WTC11 (cell line): ENCODE results near the gene RNF212. TPM values are rescaled to one million over a fixed set of nuclear protein-coding genes. Genes with fewer than 3 reads are reported as not detected.

Experiments used
- ATAC-seq: fragments of 200-7000 bp; cut with Tn5 transposase; 2 replicates; pipeline ENCODE4 v1.10.0; 2021; ENCODE audit warnings: mild to moderate bottlenecking, moderate library complexity
- CTCF ChIA-PET: fragments of 300-600 bp; sonication (Branson Sonifier 250); formaldehyde crosslinking; loops from one replicate; lab custom pipeline; 2021; ENCODE audit warnings: antibody characterized with exemption; lab: Charles Lee
- POLR2A ChIA-PET: fragments of 350-600 bp; sonication (Branson Sonifier 250); formaldehyde crosslinking; loops from one replicate; lab custom pipeline; 2021; ENCODE audit warnings: antibody characterized with exemption; lab: Charles Lee
- DNase-seq: peaks from one replicate; pipeline ENCODE4 v3.0.0; 2021; ENCODE audit warnings: low spot score
- H3K27ac Mint-ChIP-seq: 2 replicates; pipeline ENCODE4 v1.8.0; 2021; ENCODE audit warnings: mixed read lengths
- H3K27me3 Mint-ChIP-seq: 2 replicates; pipeline ENCODE4 v1.8.0; 2021; ENCODE audit warnings: low read depth, mild to moderate bottlenecking, moderate library complexity, mixed read lengths
- H3K36me3 Mint-ChIP-seq: 2 replicates; pipeline ENCODE4 v1.8.0; 2021; ENCODE audit warnings: mixed read lengths
- H3K4me1 Mint-ChIP-seq: 2 replicates; pipeline ENCODE4 v1.8.0; 2022; ENCODE audit warnings: mixed read lengths
- H3K4me3 Mint-ChIP-seq: 2 replicates; pipeline ENCODE4 v1.8.0; 2021; ENCODE audit warnings: mild to moderate bottlenecking, moderate library complexity, mixed read lengths
- H3K9me3 Mint-ChIP-seq: 2 replicates; pipeline ENCODE4 v1.8.0; 2021; ENCODE audit warnings: mixed read lengths
- ATF1 ChIP-seq: sonication (generic); formaldehyde crosslinking; IDR thresholded peaks from 2 replicates; pipeline ENCODE4 v1.8.1; 2023; ENCODE audit warnings: mild to moderate bottlenecking, moderate library complexity, missing genetic modification reagents
- CTCF ChIP-seq: fragments of 200-600 bp; IDR thresholded peaks from 2 replicates; pipeline ENCODE4 v1.8.0; 2022; ENCODE audit warnings: antibody characterized with exemption
- ERG ChIP-seq: fragments of 250-450 bp; sonication (Bioruptor Pico); IDR thresholded peaks from 2 replicates; pipeline ENCODE4 v1.8.0; 2021; ENCODE audit warnings: mild to moderate bottlenecking
- FOXP4 ChIP-seq: sonication (generic); formaldehyde crosslinking; IDR thresholded peaks from 2 replicates; pipeline ENCODE4 v1.8.0; 2022; ENCODE audit warnings: mild to moderate bottlenecking, missing genetic modification reagents
- GABPB1 ChIP-seq: sonication (generic); formaldehyde crosslinking; IDR thresholded peaks from 2 replicates; pipeline ENCODE4 v1.8.1; 2023; ENCODE audit warnings: mild to moderate bottlenecking, missing genetic modification reagents
- GRHL2 ChIP-seq: fragments of 250-450 bp; sonication (Bioruptor Pico); IDR thresholded peaks from 2 replicates; pipeline ENCODE4 v1.8.0; 2022; ENCODE audit warnings: mild to moderate bottlenecking, moderate library complexity; ENCODE audit not compliant: insufficient replicate concordance, severe bottlenecking
- IRF1 ChIP-seq: sonication (generic); formaldehyde crosslinking; IDR thresholded peaks from 2 replicates; pipeline ENCODE4 v1.8.0; 2023; ENCODE audit warnings: missing genetic modification reagents
- RELA ChIP-seq: sonication (generic); formaldehyde crosslinking; IDR thresholded peaks from 2 replicates; pipeline ENCODE4 v1.8.1; 2022; ENCODE audit warnings: missing genetic modification reagents, mild to moderate bottlenecking, borderline replicate concordance
- TCF7 ChIP-seq: sonication (generic); formaldehyde crosslinking; IDR thresholded peaks from 2 replicates; pipeline ENCODE4 v1.8.0; 2022; ENCODE audit warnings: mild to moderate bottlenecking, low read depth, missing genetic modification reagents, moderate library complexity
- TP53 ChIP-seq: sonication (generic); formaldehyde crosslinking; IDR thresholded peaks from 2 replicates; pipeline ENCODE4 v1.8.1; 2023; ENCODE audit warnings: mild to moderate bottlenecking, missing genetic modification reagents
- ZBTB21 ChIP-seq: sonication (generic); formaldehyde crosslinking; IDR thresholded peaks from 2 replicates; pipeline ENCODE4 v1.8.1; 2023; ENCODE audit warnings: mild to moderate bottlenecking, missing genetic modification reagents, borderline replicate concordance
- ZBTB43 ChIP-seq: sonication (generic); formaldehyde crosslinking; IDR thresholded peaks from 2 replicates; pipeline ENCODE4 v1.8.1; 2023; ENCODE audit warnings: mild to moderate bottlenecking, missing genetic modification reagents
- ZNF532 ChIP-seq: fragments of 250-450 bp; sonication (Bioruptor Pico); IDR thresholded peaks from 2 replicates; pipeline ENCODE4 v1.9.0; 2021; ENCODE audit warnings: mild to moderate bottlenecking, borderline replicate concordance
- ZNF671 ChIP-seq: fragments of 250-450 bp; sonication (Bioruptor Pico); IDR thresholded peaks from 2 replicates; pipeline ENCODE4 v1.8.0; 2021; ENCODE audit warnings: mild to moderate bottlenecking
- total RNA-seq: library from RNA; stranded (reverse); gene quantifications from 3 replicates; pipeline ENCODE4 v1.2.3, GENCODE V29; 2021
- TF ChIP-seq, protein P1 (sequence below): sonication (generic); formaldehyde crosslinking; IDR thresholded peaks from 2 replicates; pipeline ENCODE4 v1.8.1; 2023; ENCODE audit warnings: mild to moderate bottlenecking, missing genetic modification reagents, borderline replicate concordance
- TF ChIP-seq, protein P2 (sequence below): sonication (generic); formaldehyde crosslinking; IDR thresholded peaks from 2 replicates; pipeline ENCODE4 v1.8.1; 2022; ENCODE audit warnings: mild to moderate bottlenecking, moderate library complexity, missing genetic modification reagents
- TF ChIP-seq, protein P3 (sequence below): sonication (generic); formaldehyde crosslinking; IDR thresholded peaks from 2 replicates; pipeline ENCODE4 v1.8.1; 2022; ENCODE audit warnings: low read depth, mild to moderate bottlenecking, moderate library complexity, missing genetic modification reagents, borderline replicate concordance

RNF212 gene
- total RNA-seq, 1 experiment from 2014 or later, result 1.0 TPM

- POLR2A ChIA-PET, result no interaction called here
- CTCF ChIA-PET, result interaction anchor here (0.6 to 1.3 kb wide), 2 partner anchors 20 to 620 kb away, joined by 3 read pairs; no protein-coding TSS in a partner anchor
- H3K27me3 Mint-ChIP-seq, result peaks cover 19% of the 10 kb centered on the region
- peaks cover 12% of the 10 kb centered on the region for H3K36me3 Mint-ChIP-seq
- DNase-seq, result no peak
- no peak overlapping the region for H3K27ac Mint-ChIP-seq
- H3K4me3 Mint-ChIP-seq, result no peak overlapping the region
- H3K9me3 Mint-ChIP-seq, result peaks cover 20% of the 10 kb centered on the region
- H3K4me1 Mint-ChIP-seq, result no peaks in the 10 kb centered on the region
- ATAC-seq, result no peak
- TF ChIP-seq CTCF (no peak), GABPB1 (CRISPR knock-in tag) (no peak), ZBTB21 (no peak), ZNF671 (CRISPR knock-in tag) (no peak), RELA (CRISPR knock-in tag) (no peak), TP53 (CRISPR knock-in tag) (no peak), ATF1 (CRISPR knock-in tag) (no peak), GRHL2 (CRISPR knock-in tag) (no peak), FOXP4 (no peak), ZNF532 (CRISPR knock-in tag) (no peak), TCF7 (no peak), IRF1 (CRISPR knock-in tag) (no peak), ERG (CRISPR knock-in tag) (no peak), ZBTB43 (CRISPR knock-in tag) (no peak)
- TF ChIP-seq, protein P1, sequence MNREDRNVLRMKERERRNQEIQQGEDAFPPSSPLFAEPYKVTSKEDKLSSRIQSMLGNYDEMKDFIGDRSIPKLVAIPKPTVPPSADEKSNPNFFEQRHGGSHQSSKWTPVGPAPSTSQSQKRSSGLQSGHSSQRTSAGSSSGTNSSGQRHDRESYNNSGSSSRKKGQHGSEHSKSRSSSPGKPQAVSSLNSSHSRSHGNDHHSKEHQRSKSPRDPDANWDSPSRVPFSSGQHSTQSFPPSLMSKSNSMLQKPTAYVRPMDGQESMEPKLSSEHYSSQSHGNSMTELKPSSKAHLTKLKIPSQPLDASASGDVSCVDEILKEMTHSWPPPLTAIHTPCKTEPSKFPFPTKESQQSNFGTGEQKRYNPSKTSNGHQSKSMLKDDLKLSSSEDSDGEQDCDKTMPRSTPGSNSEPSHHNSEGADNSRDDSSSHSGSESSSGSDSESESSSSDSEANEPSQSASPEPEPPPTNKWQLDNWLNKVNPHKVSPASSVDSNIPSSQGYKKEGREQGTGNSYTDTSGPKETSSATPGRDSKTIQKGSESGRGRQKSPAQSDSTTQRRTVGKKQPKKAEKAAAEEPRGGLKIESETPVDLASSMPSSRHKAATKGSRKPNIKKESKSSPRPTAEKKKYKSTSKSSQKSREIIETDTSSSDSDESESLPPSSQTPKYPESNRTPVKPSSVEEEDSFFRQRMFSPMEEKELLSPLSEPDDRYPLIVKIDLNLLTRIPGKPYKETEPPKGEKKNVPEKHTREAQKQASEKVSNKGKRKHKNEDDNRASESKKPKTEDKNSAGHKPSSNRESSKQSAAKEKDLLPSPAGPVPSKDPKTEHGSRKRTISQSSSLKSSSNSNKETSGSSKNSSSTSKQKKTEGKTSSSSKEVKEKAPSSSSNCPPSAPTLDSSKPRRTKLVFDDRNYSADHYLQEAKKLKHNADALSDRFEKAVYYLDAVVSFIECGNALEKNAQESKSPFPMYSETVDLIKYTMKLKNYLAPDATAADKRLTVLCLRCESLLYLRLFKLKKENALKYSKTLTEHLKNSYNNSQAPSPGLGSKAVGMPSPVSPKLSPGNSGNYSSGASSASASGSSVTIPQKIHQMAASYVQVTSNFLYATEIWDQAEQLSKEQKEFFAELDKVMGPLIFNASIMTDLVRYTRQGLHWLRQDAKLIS (CRISPR knock-in tag), result no peak
- TF ChIP-seq, protein P2, sequence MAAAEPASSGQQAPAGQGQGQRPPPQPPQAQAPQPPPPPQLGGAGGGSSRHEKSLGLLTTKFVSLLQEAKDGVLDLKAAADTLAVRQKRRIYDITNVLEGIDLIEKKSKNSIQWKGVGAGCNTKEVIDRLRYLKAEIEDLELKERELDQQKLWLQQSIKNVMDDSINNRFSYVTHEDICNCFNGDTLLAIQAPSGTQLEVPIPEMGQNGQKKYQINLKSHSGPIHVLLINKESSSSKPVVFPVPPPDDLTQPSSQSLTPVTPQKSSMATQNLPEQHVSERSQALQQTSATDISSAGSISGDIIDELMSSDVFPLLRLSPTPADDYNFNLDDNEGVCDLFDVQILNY (CRISPR knock-in tag), result no peak
- TF ChIP-seq, protein P3, sequence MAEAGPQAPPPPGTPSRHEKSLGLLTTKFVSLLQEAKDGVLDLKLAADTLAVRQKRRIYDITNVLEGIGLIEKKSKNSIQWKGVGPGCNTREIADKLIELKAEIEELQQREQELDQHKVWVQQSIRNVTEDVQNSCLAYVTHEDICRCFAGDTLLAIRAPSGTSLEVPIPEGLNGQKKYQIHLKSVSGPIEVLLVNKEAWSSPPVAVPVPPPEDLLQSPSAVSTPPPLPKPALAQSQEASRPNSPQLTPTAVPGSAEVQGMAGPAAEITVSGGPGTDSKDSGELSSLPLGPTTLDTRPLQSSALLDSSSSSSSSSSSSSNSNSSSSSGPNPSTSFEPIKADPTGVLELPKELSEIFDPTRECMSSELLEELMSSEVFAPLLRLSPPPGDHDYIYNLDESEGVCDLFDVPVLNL (CRISPR knock-in tag), result no peak
Observed at GRCh38 chr4:1084796-1085403, 28.5 kb downstream of the RNF212 start.
